Measurements from ENCODE around the gene TEAD1. TPM values are rescaled to one million over a fixed set of nuclear protein-coding genes. Genes with fewer than 3 reads are reported as not detected.

Gene TEAD1
- polyA plus RNA-seq, 2 donors: 10.4 to 11.2 TPM

DNA sequence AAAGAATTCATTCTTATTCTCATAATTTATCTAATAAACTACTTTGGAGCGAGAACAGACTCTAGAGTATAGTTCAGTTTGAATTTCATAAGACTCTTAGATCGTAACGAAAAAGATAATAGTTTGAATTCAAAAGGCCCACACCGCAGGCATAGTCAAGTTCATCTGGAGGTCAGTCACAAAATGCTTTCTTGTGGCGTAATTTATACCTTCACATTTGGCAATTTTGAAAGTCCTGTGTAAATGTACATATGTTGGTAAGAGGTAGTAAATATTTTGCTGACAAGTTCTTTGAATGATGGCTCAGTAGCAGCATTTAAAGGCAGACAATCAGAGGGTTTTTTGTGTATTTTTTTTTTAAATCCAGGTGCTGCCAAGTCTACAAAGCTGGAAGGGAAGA, 88.1 kb downstream of the TEAD1 start:
- Histone ChIP-seq H3K36me3 (ENCODE audit: control insufficient read depth in 2 of 2, insufficient read depth in 2 of 2, low read length in 1 of 2) (peaks cover 4 to 6% of the 10 kb centered on the region in 2 donors), H3K4me3 (ENCODE audit: low read depth in 1 of 2, low read length in 2 of 2) (no peak overlapping the region), H3K27me3 (ENCODE audit: control insufficient read depth in 1 of 2, insufficient read depth in 2 of 2, low read length in 2 of 2) (no peaks in the 10 kb centered on the region), H3K4me1 (ENCODE audit: control insufficient read depth in 2 of 2, insufficient read depth in 2 of 2, low read length in 1 of 2) (peaks cover 0 to 2% of the 10 kb centered on the region in 2 donors), H3K27ac (ENCODE audit: low read depth in 2 of 2, low read length in 1 of 2) (no peak overlapping the region), H3K9me3 (ENCODE audit: control insufficient read depth in 2 of 2, insufficient read depth in 1 of 2, low read depth in 1 of 2, low read length in 1 of 2) (no peaks in the 10 kb centered on the region)
- 78 to 82% methylated on average over 5 of the region's 5 CpGs for WGBS, 2 donors

DNA sequence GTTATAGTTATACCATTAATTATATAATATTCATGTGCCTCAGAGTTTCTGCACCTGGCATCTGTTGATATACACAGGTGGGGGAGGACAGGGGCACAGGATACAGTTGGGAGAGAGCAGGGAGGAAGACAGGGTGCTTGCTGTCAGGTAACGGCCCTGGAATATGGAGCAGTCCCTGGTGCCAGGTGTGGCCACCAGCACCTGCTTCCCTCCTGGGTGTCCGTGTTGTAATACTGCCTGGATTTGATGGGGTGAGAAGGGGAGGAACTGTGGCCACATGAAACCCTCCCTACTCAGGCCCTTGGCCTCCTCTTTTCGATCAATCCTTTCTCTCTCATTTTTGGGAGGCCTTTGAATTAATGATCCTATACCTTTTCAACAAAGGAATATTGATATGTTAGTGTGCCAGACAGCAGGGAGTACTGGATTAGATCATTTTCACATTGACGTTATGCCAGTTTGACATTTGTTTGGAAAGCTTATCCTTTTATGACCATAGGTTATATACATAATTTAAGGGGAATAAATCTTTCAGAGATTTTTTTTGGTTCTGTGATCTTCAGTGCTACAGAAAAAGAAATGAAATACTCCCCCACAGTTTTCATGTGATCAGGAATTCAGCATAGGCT, 88.6 kb downstream of the TEAD1 start:
- WGBS, 2 donors: 65 to 71% methylated on average over 4 of the region's 4 CpGs
- Histone ChIP-seq H3K27me3 (ENCODE audit: control insufficient read depth in 1 of 2, insufficient read depth in 2 of 2, low read length in 2 of 2) (no peaks in the 10 kb centered on the region), H3K9me3 (ENCODE audit: control insufficient read depth in 2 of 2, insufficient read depth in 1 of 2, low read depth in 1 of 2, low read length in 1 of 2) (no peaks in the 10 kb centered on the region), H3K36me3 (ENCODE audit: control insufficient read depth in 2 of 2, insufficient read depth in 2 of 2, low read length in 1 of 2) (peaks cover 4 to 6% of the 10 kb centered on the region in 2 donors), H3K4me1 (ENCODE audit: control insufficient read depth in 2 of 2, insufficient read depth in 2 of 2, low read length in 1 of 2) (peaks cover 0 to 2% of the 10 kb centered on the region in 2 donors), H3K4me3 (ENCODE audit: low read depth in 1 of 2, low read length in 2 of 2) (no peak overlapping the region), H3K27ac (ENCODE audit: low read depth in 2 of 2, low read length in 1 of 2) (no peak overlapping the region)

DNA sequence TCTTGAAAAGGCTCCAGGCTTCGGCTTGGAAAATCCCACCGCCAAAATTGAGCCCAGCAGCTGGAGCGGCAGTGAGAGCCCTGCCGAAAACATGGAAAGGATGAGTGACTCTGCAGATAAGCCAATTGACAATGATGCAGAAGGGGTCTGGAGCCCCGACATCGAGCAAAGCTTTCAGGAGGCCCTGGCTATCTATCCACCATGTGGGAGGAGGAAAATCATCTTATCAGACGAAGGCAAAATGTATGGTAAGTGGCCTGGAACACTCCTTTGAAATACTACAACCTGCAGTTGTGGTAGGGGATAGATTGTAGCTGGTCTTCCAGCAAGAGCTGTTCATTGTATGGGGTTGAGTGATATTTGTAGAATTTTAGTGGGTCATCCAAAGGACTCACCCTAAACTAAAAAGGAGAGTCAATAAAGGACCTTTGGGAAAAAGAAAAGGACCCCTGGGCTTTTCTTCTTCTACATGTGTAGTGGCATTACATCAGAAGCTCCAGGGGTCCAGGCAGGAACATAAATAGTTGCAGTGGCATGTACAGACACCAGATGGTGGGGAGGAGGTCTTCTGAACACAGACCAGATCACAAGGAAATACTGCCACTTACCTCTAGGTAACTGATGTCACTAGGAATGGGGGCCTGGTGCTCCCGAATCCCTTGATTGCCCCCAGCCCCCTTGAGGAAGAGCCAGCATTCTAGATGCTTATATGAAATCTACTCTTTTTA, 90.1 kb downstream of the TEAD1 start:
- Histone ChIP-seq H3K27ac (ENCODE audit: low read depth in 2 of 2, low read length in 1 of 2) (no peak overlapping the region), H3K36me3 (ENCODE audit: control insufficient read depth in 2 of 2, insufficient read depth in 2 of 2, low read length in 1 of 2) (peaks cover 4 to 6% of the 10 kb centered on the region in 2 donors), H3K4me3 (ENCODE audit: low read depth in 1 of 2, low read length in 2 of 2) (no peak overlapping the region), H3K27me3 (ENCODE audit: control insufficient read depth in 1 of 2, insufficient read depth in 2 of 2, low read length in 2 of 2) (no peaks in the 10 kb centered on the region), H3K9me3 (ENCODE audit: control insufficient read depth in 2 of 2, insufficient read depth in 1 of 2, low read depth in 1 of 2, low read length in 1 of 2) (no peaks in the 10 kb centered on the region), H3K4me1 (ENCODE audit: control insufficient read depth in 2 of 2, insufficient read depth in 2 of 2, low read length in 1 of 2) (peaks cover 0 to 2% of the 10 kb centered on the region in 2 donors)
- 86 to 90% methylated on average over 8 of the region's 8 CpGs for WGBS, 2 donors

DNA sequence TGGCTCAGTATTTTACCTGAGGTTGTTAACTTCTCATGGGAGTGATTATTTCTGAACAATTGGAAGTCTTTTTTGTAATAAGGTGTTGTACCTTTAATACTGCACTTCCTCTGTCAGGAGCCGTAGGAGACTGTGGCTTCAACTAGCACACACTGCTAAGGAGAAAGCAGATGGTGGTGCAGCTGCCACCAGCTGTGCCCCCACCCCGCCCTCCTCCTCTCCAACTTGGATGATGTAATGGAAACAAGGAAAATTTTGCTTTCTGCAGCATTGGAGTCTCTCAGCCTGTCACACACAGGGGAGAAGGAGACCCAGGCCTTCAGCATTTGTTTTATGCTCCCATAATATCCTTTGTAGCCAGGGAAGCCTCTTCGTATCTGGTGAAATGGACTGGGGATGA, 91.2 kb downstream of the TEAD1 start:
- WGBS, 2 donors: 55 to 60% methylated on average over 3 of the region's 3 CpGs
- Histone ChIP-seq H3K4me1 (ENCODE audit: control insufficient read depth in 2 of 2, insufficient read depth in 2 of 2, low read length in 1 of 2) (peaks cover 0 to 2% of the 10 kb centered on the region in 2 donors), H3K27ac (ENCODE audit: low read depth in 2 of 2, low read length in 1 of 2) (no peak overlapping the region)

DNA sequence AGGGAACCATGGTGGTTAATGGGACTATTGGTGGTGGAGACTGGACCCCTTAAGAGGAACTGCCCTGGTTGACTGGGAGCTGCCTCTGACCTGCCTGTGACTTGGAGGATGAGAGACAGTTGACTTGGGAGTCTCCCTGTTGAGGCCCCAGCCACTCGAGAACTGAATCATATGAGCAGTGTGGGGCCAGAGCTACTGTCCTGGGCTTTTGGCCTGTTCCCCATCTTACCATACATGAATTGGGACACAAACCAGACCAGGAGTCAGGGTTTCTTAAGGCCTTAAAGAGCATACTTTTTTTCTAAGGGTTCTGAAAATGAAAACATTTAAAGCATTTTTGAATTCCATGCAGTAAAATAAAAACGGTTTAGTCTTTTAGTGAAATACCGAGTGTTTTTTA, 92.8 kb downstream of the TEAD1 start:
- peaks cover 0 to 8% of the 10 kb centered on the region in 2 donors for H3K4me1 ChIP-seq (ENCODE audit: control insufficient read depth in 2 of 2, insufficient read depth in 2 of 2, low read length in 1 of 2)
- peaks cover 4 to 6% of the 10 kb centered on the region in 2 donors for H3K36me3 ChIP-seq (ENCODE audit: control insufficient read depth in 2 of 2, insufficient read depth in 2 of 2, low read length in 1 of 2)
- H3K9me3 ChIP-seq (ENCODE audit: control insufficient read depth in 2 of 2, insufficient read depth in 1 of 2, low read depth in 1 of 2, low read length in 1 of 2): no peaks in the 10 kb centered on the region
- no peaks in the 10 kb centered on the region for H3K27me3 ChIP-seq (ENCODE audit: control insufficient read depth in 1 of 2, insufficient read depth in 2 of 2, low read length in 2 of 2)
- WGBS, 2 donors: 83 to 90% methylated on average over 3 of the region's 3 CpGs
- no peak overlapping the region for H3K4me3 ChIP-seq (ENCODE audit: low read depth in 1 of 2, low read length in 2 of 2)
- no peak overlapping the region for H3K27ac ChIP-seq (ENCODE audit: low read depth in 2 of 2, low read length in 1 of 2)

More for the DNA sequence above, 91.2 kb downstream of the TEAD1 start:
- Histone ChIP-seq H3K27me3 (ENCODE audit: control insufficient read depth in 1 of 2, insufficient read depth in 2 of 2, low read length in 2 of 2) (no peaks in the 10 kb centered on the region), H3K9me3 (ENCODE audit: control insufficient read depth in 2 of 2, insufficient read depth in 1 of 2, low read depth in 1 of 2, low read length in 1 of 2) (no peaks in the 10 kb centered on the region), H3K36me3 (ENCODE audit: control insufficient read depth in 2 of 2, insufficient read depth in 2 of 2, low read length in 1 of 2) (peaks cover 4 to 6% of the 10 kb centered on the region in 2 donors), H3K4me3 (ENCODE audit: low read depth in 1 of 2, low read length in 2 of 2) (no peak overlapping the region)

DNA sequence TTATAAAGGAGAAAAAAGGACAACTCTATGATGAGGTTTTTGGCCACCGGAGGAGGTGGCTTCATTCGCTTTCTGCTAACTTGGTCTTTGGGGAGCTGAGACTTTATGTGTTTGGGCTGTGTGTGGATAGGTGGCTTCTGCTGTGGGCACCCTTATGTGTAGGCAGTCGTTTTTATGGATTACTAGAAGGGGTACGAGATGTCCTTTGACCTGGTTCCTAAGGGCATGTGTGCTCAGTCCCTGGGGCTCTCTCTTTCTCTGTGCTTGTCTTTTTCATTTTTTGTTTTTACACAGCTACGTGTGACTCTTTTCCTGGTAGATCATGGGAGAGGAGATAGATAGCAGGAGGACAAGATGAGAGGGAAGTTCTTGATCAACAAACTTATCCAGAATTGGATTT, 93.4 kb downstream of the TEAD1 start:
- Histone ChIP-seq H3K4me3 (ENCODE audit: low read depth in 1 of 2, low read length in 2 of 2) (no peak overlapping the region), H3K36me3 (ENCODE audit: control insufficient read depth in 2 of 2, insufficient read depth in 2 of 2, low read length in 1 of 2) (peaks cover 4 to 6% of the 10 kb centered on the region in 2 donors), H3K9me3 (ENCODE audit: control insufficient read depth in 2 of 2, insufficient read depth in 1 of 2, low read depth in 1 of 2, low read length in 1 of 2) (no peaks in the 10 kb centered on the region), H3K27me3 (ENCODE audit: control insufficient read depth in 1 of 2, insufficient read depth in 2 of 2, low read length in 2 of 2) (no peaks in the 10 kb centered on the region), H3K27ac (ENCODE audit: low read depth in 2 of 2, low read length in 1 of 2) (no peak overlapping the region), H3K4me1 (ENCODE audit: control insufficient read depth in 2 of 2, insufficient read depth in 2 of 2, low read length in 1 of 2) (peaks cover 0 to 8% of the 10 kb centered on the region in 2 donors)
- 84 to 85% methylated on average over 5 of the region's 5 CpGs for WGBS, 2 donors

DNA sequence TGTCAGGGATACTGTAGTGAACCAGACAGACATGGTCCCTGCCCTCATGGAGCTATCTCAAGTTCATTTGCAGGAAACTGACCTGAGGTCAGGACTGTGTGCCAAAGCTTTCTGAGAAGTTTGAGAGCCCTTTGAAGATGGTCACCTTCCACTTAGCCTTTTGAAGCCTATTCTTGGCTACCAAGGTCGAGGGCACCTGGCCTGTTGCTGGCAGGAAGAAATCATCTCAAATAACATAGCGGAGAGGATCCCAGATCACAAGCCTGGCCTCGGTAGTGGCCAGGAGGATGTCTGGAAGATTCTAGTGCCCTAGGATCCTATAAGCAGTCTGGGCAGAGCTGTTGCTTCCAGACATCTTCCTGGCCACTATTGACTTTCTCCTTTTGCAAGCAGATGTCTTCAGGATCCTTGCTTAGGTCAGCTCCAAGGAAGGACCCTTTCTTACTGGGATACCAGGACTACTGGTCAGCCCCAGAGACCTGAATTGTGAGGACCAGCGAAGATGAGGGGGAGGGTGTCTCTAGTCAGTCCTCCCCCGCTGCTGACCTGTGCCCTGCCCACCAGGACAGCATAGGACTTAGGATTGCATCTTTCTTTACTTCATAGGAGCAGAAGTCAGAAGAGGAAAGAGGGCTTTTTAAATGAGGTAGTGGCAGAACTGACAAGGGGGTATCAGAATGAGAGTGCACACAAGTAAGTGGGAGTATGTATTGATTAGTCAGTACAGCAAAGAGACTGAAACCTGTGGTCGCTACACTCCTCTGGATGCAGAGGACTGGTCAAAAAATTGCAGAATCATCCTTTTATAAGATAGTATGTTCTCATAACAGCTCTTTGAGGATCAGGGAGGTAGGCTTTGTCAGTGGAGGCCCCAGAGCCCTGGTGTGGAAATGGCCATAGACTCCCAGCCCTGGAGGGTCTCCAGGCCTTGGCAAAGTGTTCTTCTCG, 94.8 kb downstream of the TEAD1 start:
- 82 to 83% methylated on average over 7 of the region's 7 CpGs for WGBS, 2 donors
- Histone ChIP-seq H3K27ac (ENCODE audit: low read depth in 2 of 2, low read length in 1 of 2) (no peak overlapping the region), H3K9me3 (ENCODE audit: control insufficient read depth in 2 of 2, insufficient read depth in 1 of 2, low read depth in 1 of 2, low read length in 1 of 2) (no peaks in the 10 kb centered on the region), H3K27me3 (ENCODE audit: control insufficient read depth in 1 of 2, insufficient read depth in 2 of 2, low read length in 2 of 2) (no peaks in the 10 kb centered on the region), H3K4me1 (ENCODE audit: control insufficient read depth in 2 of 2, insufficient read depth in 2 of 2, low read length in 1 of 2) (peaks cover 0 to 9% of the 10 kb centered on the region in 2 donors), H3K4me3 (ENCODE audit: low read depth in 1 of 2, low read length in 2 of 2) (no peak overlapping the region), H3K36me3 (ENCODE audit: control insufficient read depth in 2 of 2, insufficient read depth in 2 of 2, low read length in 1 of 2) (peaks cover 4 to 6% of the 10 kb centered on the region in 2 donors)

DNA sequence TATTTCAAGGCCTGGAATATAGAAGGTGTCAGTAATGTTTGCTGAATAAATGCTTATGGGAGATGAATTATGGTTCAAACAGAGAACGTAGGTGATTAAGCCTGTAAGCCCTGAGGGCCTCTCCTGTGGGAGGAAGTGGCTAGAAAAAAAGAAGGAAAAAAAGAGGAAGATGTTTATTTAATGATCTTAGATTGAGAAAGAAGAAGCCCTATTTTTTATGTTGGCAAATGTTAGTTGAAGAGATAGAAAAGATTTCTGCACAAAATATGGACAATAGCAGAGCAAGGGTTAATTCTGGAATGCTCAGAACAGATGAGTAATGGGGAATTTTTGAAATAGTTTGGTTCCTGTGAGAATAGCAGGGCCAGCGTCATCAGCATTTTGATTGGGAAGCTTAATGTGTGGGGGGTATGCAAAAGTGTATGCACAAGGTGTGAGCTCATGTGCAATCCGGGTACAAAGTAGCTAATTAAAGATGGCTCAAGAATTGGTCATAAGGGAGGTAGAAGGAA, 95.7 kb downstream of the TEAD1 start:
- Histone ChIP-seq H3K4me3 (ENCODE audit: low read depth in 1 of 2, low read length in 2 of 2) (no peak overlapping the region), H3K27ac (ENCODE audit: low read depth in 2 of 2, low read length in 1 of 2) (no peak overlapping the region), H3K27me3 (ENCODE audit: control insufficient read depth in 1 of 2, insufficient read depth in 2 of 2, low read length in 2 of 2) (no peaks in the 10 kb centered on the region), H3K36me3 (ENCODE audit: control insufficient read depth in 2 of 2, insufficient read depth in 2 of 2, low read length in 1 of 2) (peaks cover 4 to 6% of the 10 kb centered on the region in 2 donors), H3K4me1 (ENCODE audit: control insufficient read depth in 2 of 2, insufficient read depth in 2 of 2, low read length in 1 of 2) (peaks cover 0 to 10% of the 10 kb centered on the region in 2 donors), H3K9me3 (ENCODE audit: control insufficient read depth in 2 of 2, insufficient read depth in 1 of 2, low read depth in 1 of 2, low read length in 1 of 2) (no peaks in the 10 kb centered on the region)
- WGBS, 2 donors: 14 to 36% methylated on average over 3 of the region's 3 CpGs

DNA sequence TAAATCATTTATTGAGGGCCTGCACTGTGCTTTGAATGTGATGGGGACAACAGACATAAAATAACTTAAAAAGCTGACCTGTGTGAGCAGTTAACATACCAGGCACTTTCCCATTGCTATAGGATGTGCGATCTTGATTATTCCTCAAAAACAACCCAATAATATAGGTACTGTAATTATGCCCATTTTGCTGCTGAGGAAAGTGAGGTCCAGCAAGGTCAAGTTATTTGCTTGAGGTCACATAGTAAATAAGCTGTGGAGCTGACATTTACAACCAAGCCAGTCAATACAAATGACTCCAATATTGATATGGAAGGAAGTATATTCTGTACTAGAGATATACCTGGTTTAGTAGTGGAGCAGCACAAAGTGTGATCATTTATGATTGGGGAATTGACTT, 96.2 kb downstream of the TEAD1 start:
- Histone ChIP-seq H3K4me1 (ENCODE audit: control insufficient read depth in 2 of 2, insufficient read depth in 2 of 2, low read length in 1 of 2) (peaks cover 0 to 10% of the 10 kb centered on the region in 2 donors), H3K27ac (ENCODE audit: low read depth in 2 of 2, low read length in 1 of 2) (no peak overlapping the region)
- 88 to 98% methylated on average over 1 of the region's 1 CpG for WGBS, 2 donors

More for the DNA sequence above, 96.2 kb downstream of the TEAD1 start:
- H3K36me3 ChIP-seq (ENCODE audit: control insufficient read depth in 2 of 2, insufficient read depth in 2 of 2, low read length in 1 of 2): peaks cover 4 to 6% of the 10 kb centered on the region in 2 donors
- H3K9me3 ChIP-seq (ENCODE audit: control insufficient read depth in 2 of 2, insufficient read depth in 1 of 2, low read depth in 1 of 2, low read length in 1 of 2): no peaks in the 10 kb centered on the region
- no peaks in the 10 kb centered on the region for H3K27me3 ChIP-seq (ENCODE audit: control insufficient read depth in 1 of 2, insufficient read depth in 2 of 2, low read length in 2 of 2)
- H3K4me3 ChIP-seq (ENCODE audit: low read depth in 1 of 2, low read length in 2 of 2): no peak overlapping the region

Measured in esophagus (tissue), 2 donors.